Jurkat, Clone E6-1 (cell line): ENCODE measurements around the gene SEC16A.
"Not testable (repeated sequence)": the region's sequence is repeated elsewhere in the genome, so short reads cannot be mapped to it uniquely, and the experiment has no call there.

ENCODE experiments used
- DNase-seq: peaks from one replicate; pipeline ENCODE4 v3.0.0-alpha.2; 2011; ENCODE audit warnings: low read depth, low spot score
- H3K4me3 ChIP-seq: 2 replicates; pipeline ENCODE4 v1.5.1; 2011; ENCODE audit warnings: mild to moderate bottlenecking, low read length, control low read depth, moderate library complexity

SEC16A gene

GRCh38 chr9:136433849-136434579, 48.8 kb downstream of the SEC16A start:
- no peak overlapping the region for H3K4me3 ChIP-seq
- no peak for DNase-seq

DNA sequence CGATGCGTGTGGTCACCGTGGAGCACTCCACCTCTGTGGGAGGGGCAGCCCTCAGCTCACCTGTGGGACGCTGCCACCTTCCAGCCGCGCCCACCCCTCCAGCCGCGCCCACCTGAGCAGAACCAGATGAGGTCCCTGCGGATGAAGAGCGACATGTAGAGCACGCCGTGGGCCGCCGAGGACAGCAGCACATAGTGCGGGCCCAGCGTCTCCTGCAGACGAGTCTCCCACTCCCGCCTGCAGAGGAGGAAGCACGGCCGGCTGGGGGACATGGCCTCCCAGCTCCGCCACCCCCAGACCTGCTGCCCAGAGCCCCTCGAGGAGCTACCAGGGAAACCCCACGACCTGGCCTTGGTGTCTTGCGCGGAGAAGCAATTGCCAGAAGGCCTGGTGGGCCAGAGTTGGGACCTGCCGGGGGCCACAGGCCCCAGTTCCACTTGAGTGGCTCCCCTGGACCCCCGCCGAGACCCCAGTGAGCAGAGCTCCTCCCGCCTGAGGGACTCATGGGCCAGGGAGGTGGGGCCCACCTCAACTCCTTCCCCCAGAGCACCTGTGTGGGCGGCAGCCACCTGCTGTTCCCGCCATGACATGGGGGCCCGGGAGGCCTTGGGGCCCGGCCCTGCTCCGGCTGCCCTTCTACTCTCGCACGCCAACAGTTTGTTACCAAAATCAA, 49.7 kb downstream of the SEC16A start:
- no peak overlapping the region for H3K4me3 ChIP-seq
- no peak for DNase-seq

DNA sequence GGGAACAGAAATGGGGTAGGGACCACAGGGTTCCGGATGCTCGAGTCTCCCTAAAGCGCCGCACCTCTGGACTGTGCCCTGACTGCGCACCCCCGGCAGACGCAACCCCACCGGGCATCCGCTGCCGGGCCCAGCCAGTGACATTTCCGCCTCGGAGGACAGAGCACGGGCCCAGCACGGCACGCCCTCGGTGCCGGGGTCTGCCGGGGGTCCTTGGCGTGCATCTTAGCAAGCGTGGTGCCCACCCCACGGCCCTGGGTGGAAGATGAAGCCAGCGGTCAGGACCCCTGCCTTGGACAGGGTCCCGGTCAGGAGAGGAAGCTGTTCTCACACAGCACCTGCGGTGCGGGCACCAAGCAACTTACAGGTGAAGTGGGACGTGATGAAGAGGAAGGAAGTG, 50.2 kb downstream of the SEC16A start:
- H3K4me3 ChIP-seq, result no peak overlapping the region
- DNase-seq, result no peak

- DNase-seq, result no peak
- no peak overlapping the region for H3K4me3 ChIP-seq
Observed at GRCh38 chr9:136431782-136432350, 51.0 kb downstream of the SEC16A start.

DNA sequence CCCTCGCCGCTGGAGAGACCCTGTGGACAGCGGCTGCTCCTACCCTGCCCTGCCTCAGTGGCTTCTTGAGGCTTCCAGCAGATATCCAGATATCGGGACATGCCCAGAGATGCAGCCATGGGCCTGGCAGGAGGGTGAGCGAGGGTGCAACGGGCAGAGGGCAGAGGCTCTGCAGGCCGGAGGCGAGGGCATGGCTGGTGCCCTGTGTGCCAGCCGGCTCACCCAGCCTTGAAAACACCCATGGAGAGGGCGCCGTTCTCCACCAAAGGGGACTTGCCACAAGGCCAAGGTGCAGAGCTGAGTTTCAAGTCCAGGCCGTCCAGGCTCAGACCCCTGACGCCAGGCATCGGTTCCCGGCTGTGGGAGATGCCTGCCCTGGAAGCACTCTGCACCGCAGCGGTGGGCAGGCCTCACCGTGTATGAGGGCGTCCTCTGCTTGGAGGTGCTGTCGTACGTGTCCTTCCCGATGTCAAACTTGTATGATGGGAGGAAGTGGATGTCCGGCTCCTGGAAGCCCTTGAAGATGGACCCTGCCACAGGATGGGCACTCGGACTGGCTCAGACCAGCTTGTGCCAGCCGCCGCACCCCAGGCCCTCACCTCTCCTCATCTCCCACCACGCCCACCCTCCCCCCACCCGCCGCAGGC, 52.1 kb downstream of the SEC16A start:
- H3K4me3 ChIP-seq, result no peak overlapping the region
- no peak for DNase-seq

GRCh38 chr9:136429683-136430491, 53.0 kb downstream of the SEC16A start:
- DNase-seq, result no peak
- H3K4me3 ChIP-seq, result no peak overlapping the region

DNA sequence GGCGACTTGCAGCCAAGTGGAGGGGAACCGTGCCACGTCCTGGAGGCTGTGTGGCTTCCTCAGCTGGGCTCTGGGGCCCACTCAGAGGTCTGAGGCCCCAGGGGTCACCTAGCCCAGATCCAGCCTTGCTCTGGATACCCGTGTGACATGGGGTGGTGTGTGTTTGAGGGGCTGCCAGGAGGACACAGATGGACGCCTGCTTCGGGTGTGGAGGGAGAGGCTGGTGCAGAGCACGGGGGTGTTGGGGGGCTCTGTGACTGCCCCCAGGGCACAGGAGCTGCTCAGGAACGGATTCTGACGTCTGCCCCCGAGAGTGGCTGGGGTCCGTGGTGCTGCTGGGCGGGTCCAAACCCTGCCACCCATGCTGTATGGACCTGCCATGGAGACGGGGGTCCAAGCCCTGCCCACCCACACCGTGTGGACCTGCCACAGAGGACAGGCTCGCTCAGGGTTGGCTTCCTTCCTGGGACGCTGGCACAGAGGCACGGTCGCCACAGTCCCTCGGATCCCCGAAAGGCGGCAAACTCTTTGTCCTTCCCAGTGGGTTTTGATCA, 53.7 kb downstream of the SEC16A start:
- DNase-seq, result no peak
- H3K4me3 ChIP-seq, result no peak overlapping the region

GRCh38 chr9:136426787-136427186, 56.1 kb downstream of the SEC16A start:
- DNase-seq, result no peak
- no peak overlapping the region for H3K4me3 ChIP-seq

DNA sequence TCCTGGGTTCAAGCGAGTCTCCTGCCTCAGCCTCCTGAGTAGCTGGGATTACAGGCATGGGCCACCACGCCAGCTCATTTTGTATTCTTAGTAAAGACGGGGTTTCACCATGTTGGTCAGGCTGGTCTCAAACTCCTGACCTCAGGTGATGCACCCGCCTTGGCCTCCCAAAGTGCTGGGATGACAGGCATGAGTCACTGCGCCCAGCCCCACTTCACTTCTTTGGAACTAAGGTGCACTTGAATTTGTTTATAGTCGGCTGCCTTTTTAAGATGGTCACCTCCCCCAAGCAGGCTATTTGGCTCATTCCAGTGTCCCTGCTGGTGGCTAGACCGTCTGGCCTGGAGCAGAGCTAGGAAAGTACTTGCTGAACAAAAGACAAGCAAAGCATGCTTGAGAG, 57.5 kb downstream of the SEC16A start:
- not testable (repeated sequence) for H3K4me3 ChIP-seq, DNase-seq

- DNase-seq, result no peak
- H3K4me3 ChIP-seq, result no peak overlapping the region
Observed at GRCh38 chr9:136424750-136425362, 58.0 kb downstream of the SEC16A start.

GRCh38 chr9:136423432-136424146, 59.3 kb downstream of the SEC16A start:
- H3K4me3 ChIP-seq, result no peak overlapping the region
- no peak for DNase-seq

GRCh38 chr9:136422876-136423275, 60.0 kb downstream of the SEC16A start:
- H3K4me3 ChIP-seq, result no peak overlapping the region
- DNase-seq, result no peak

DNA sequence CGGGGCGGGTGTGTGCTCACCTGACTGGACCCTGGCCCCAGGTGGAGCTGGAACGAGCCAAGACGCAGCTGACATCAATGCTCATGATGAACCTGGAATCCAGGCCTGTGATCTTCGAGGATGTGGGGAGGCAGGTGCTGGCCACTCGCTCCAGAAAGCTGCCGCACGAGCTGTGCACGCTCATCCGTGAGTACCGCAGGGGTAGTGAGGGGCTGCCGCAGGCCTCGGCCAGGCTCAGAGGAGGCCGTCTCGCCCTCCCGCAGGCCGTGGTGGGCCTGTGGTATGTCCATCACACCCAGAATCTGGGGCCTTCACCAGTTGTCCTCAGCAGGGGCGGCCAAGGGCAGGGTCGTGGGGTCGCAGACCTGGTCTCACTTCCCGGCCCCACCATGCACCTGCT, 61.0 kb downstream of the SEC16A start:
- DNase-seq, result no peak
- H3K4me3 ChIP-seq, result no peak overlapping the region

DNA sequence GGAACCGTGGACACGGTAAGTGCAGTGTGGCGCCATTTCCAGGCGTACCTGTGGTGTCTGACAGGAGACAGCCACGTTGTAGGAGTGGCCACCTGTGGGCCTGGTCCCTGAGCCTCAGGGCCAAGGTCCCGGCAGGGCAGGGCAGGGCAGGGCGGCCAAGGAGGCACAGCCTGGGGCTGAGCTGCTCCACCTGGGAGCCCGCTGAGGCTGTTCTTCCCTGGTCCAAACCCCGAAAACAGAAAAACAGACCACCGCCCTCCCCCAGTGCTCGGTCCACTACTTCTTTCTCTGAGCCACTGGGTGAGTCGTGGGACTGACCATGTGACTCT, 63.8 kb downstream of the SEC16A start:
- H3K4me3 ChIP-seq, result no peak overlapping the region
- DNase-seq, result no peak

GRCh38 chr9:136418182-136419091, 64.4 kb downstream of the SEC16A start:
- no peak for DNase-seq
- H3K4me3 ChIP-seq, result no peak overlapping the region

DNA sequence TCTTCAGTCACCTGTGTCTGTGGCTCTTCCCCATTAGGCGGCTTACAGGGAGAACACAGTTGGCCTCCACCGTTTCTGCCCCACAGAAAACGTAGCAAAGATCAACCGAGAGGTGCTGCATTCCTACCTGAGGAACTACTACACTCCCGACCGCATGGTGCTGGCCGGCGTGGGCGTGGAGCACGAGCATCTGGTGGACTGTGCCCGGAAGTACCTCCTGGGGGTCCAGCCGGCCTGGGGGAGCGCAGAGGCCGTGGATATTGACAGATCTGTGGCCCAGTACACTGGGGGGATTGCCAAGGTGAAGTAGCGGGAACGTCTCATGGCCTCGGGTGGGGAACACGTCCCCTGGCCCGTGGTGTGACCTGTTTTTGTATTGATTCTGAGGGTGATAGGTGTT, 65.9 kb downstream of the SEC16A start:
- no peak overlapping the region for H3K4me3 ChIP-seq
- no peak for DNase-seq

- H3K4me3 ChIP-seq, result no peak overlapping the region
- no peak for DNase-seq
Observed at GRCh38 chr9:136416427-136416826, 66.4 kb downstream of the SEC16A start.
